ENCODE measurements around the gene GOLGB1. TPM values are rescaled to one million over a fixed set of nuclear protein-coding genes. Genes with fewer than 3 reads are reported as not detected.
"Not testable (repeated sequence)": the region's sequence is repeated elsewhere in the genome, so short reads cannot be mapped to it uniquely, and the experiment has no call there.

Gene GOLGB1, protein sequence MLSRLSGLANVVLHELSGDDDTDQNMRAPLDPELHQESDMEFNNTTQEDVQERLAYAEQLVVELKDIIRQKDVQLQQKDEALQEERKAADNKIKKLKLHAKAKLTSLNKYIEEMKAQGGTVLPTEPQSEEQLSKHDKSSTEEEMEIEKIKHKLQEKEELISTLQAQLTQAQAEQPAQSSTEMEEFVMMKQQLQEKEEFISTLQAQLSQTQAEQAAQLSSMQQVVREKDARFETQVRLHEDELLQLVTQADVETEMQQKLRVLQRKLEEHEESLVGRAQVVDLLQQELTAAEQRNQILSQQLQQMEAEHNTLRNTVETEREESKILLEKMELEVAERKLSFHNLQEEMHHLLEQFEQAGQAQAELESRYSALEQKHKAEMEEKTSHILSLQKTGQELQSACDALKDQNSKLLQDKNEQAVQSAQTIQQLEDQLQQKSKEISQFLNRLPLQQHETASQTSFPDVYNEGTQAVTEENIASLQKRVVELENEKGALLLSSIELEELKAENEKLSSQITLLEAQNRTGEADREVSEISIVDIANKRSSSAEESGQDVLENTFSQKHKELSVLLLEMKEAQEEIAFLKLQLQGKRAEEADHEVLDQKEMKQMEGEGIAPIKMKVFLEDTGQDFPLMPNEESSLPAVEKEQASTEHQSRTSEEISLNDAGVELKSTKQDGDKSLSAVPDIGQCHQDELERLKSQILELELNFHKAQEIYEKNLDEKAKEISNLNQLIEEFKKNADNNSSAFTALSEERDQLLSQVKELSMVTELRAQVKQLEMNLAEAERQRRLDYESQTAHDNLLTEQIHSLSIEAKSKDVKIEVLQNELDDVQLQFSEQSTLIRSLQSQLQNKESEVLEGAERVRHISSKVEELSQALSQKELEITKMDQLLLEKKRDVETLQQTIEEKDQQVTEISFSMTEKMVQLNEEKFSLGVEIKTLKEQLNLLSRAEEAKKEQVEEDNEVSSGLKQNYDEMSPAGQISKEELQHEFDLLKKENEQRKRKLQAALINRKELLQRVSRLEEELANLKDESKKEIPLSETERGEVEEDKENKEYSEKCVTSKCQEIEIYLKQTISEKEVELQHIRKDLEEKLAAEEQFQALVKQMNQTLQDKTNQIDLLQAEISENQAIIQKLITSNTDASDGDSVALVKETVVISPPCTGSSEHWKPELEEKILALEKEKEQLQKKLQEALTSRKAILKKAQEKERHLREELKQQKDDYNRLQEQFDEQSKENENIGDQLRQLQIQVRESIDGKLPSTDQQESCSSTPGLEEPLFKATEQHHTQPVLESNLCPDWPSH (N-terminal part only)
- total RNA-seq, result 40.4 and 42.0 TPM in 2 replicates

DNA sequence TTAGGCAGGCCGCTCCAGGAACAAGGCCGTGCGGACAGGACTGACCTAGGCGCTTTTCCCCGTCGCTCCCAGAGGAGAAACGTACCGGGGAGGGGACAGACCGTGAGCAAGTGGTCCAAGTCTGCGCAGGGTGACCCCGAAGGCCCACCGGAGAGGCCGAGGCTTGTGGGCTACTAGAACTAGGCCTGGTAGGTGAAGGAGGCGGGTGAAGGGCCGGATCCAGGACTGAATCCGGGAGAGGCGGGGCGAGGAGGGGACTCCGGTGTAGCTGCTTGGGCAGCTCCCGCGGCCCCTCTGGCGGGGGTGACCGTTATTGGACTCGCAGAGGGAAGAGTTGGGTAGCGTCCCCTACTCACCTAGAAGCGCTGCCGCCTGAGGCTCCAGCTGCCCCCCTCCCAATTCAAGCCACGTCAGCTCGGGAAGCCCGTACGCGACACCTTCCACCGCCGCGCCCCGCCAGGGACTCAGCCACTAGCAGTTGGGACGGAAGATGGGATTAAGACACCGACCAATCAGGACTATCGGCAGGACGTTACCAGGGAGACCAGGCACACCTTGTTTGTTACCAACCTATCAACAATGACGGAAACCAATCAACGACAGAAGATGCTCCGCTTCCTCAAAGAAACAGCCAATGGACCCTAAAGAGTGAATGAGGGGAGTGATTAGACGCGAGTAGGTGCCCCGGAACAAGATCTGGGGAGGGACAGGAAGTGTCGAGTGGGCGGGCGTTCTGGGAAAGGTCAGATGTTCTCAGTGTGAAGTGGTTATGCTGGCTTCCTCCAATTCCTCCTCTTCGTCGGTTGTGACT, at the start of gene GOLGB1:
Gene GOLGB1, minus strand, starts transcription at position 466 of the 811 bp plus-strand sequence. CDS start 18,770 bp downstream, outside the sequence.
- intact Hi-C loops (cut with micrococcal nuclease), result loop anchor here (1.0 to 10.0 kb wide), 19 partner anchors 31 to 1655 kb away; partner anchors contain the start of genes DTX3L, EAF2, FAM162A and GSK3B

DNA sequence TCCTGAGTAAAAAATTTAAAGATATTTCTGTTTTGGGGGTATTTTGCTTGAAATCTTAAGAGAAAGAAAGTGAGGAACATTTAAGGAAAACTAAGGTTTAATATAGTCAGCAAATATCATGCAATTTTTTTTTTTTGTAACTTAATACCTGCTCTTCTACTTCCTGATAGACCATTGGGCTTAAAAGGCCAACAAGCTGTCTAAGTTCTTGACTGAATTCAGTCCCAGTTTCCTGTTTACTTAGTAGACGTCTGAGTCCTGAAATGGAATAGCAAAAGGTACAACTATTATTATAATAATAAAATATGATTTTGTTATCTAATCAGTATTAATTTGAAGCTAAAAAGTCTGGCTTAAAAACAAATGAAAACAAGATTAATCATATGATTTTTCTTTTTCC, 47.4 kb upstream of the GOLGB1 start:
- intact Hi-C loops (cut with micrococcal nuclease), result no loop called here

DNA sequence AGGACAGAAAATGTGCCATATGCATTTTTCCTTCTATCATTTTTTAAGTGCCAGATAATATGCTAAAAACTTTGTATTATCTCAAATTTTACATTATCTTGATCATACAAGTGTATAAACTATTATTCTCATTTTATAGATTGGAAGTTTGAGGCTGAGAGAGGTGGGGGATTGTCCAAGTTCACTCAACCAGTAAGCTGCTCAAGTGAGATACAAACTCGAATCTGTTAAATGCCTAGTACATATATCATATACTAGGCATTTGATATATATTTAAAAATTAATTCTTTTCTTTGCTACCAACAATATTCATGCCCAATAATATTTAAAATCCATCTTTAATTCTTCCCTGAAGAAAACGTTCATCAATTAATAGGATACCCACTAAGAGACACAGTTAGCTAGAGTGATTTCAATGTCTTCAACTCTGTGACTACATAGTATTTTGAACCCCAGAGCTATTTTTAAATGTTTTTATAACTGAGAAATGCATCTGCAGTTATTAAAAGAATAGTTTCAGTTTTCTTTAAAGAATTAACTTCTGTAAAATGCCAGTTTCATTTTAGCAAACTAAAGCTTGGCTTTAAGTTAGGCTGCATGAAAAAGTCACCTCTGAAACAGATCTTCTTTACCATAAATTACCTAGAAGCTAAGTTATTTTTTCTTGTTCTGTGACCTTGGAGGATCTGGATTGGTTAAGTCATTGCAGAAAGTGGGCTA, 44.9 kb upstream of the GOLGB1 start:
- intact Hi-C loops (cut with micrococcal nuclease), result no loop called here

DNA sequence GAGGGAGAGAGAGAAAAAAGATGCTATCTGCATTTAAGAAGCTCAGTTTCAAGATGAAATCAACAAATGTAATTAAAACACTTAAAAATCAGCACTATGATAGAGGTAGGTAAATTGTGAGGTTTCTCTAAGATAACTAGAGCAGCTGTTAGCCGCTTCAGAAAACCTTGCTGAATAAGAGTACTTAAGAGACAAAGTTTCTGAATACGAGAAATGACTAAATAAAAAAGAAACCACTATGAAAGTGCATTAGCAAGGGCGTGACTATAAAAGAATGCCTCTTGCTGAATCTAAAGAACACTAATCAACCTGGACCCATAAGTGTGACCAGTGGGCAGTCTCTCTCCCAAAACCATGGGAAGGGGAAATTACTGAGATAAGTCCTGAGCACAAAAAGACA, 43.5 kb upstream of the GOLGB1 start:
- intact Hi-C loops (cut with micrococcal nuclease), result no loop called here

DNA sequence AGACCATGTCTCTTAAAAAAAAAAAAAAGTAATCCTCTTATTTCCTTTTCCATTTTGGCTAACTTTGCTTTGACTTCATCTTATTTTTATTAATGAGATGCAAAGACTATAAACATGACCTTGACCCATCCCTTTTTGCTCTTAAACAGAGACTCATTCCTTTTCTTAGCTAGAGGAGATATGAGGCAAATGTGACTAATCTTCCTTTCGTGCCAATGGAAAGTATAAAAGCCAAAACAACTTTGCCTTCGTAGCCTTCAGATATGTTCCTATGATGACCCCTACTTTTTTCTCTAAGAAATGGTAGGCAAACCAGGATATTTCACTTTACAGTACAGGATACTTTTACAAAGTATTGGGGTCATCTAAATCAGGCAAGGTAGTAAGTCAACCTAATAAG, 36.9 kb upstream of the GOLGB1 start:
- intact Hi-C loops (cut with micrococcal nuclease), result no loop called here

DNA sequence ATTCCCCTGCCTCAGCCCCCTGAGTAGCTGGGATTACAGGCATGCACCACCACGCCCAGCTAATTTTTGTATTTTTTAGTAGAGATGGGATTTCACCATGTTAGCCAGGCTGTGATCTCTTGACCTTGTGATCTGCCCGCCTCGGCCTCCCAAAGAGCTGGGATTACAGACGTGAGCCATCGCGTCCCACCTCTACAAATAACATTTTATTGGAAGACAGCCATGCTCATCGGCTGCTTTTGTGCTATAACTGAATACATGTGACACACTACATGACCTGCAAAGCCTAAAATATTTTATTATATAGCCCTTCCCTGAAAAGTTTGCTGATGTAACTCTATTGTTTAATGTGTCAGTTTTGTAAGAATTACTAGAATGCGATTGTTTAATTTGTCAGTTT, 33.2 kb upstream of the GOLGB1 start:
- intact Hi-C loops (cut with micrococcal nuclease), result not testable (repeated sequence)

DNA sequence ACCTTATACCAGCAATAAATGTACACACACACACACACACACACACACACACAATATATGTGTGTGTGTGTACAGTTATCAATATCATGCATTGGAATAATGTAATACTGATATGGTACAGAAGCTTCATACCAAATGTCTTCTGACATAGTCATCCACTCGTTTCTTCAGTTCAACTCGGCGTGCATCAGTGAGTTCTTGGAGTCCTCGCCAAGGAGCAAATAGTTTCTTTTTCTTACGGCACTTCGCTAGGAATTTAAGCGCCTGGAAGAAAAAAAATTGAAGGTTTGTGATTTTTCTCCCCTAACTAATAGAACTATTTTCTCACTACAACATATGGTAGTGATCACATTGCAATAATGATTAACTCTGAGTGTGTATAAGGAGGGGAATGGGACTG, 32.1 kb upstream of the GOLGB1 start:
- intact Hi-C loops (cut with micrococcal nuclease), result no loop called here

DNA sequence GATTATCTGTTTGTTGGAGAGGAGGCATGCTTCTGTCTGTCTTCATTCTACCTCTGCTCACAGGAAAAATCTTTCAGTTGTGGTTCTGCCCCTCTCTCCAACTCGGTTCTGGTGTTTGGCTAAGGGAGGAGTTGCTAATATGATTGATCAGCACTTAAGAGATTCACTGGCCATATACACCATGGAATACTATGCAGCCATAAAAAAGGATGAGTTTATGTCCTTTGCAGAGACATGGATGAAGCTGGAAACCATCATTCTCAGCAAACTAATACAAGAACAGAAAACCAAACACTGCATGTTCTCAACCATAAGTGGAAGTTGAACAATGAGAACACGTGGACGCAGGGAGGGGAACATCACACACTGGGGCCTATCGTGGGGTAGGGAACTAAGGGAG, 25.6 kb upstream of the GOLGB1 start:
- intact Hi-C loops (cut with micrococcal nuclease), result not testable (repeated sequence)

DNA sequence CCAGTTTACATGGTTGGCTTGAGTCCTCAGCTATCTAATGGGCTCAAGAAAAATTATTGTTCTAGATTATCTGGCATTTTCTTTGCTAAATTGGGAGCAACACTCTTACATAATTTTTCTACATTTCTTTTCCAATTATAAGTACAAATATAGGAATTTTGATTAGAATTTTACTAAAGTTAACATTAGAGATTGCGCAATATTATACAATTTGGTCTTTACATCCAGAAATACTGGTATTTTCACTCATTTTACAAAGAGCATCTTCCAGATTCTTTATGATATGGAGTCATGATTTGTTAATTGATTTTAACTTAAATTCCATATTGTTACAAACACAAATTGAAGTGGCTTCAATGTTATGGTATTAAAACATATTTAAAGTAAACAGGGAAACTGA, 19.7 kb upstream of the GOLGB1 start:
- intact Hi-C loops (cut with micrococcal nuclease), result no loop called here

DNA sequence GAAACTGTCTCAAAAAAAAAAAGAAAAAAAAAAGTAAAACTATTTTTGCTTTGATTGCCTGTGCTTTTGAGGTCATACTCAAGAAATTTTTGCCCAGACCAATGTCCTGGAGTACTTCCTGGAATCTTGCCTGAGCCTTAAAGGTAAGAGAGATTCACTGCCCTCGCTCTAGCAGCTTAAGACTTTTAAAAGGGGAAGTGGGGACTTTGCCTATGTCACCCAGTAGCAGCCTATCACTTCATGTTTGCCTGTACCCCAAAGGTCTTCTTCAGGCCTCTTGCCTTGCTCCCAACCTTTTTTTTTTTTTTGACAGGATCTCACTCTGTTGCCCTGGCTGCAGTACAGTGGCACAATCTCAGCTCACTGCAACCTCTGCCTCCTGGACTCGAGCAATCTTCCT, 18.9 kb upstream of the GOLGB1 start:
- intact Hi-C loops (cut with micrococcal nuclease), result no loop called here

DNA sequence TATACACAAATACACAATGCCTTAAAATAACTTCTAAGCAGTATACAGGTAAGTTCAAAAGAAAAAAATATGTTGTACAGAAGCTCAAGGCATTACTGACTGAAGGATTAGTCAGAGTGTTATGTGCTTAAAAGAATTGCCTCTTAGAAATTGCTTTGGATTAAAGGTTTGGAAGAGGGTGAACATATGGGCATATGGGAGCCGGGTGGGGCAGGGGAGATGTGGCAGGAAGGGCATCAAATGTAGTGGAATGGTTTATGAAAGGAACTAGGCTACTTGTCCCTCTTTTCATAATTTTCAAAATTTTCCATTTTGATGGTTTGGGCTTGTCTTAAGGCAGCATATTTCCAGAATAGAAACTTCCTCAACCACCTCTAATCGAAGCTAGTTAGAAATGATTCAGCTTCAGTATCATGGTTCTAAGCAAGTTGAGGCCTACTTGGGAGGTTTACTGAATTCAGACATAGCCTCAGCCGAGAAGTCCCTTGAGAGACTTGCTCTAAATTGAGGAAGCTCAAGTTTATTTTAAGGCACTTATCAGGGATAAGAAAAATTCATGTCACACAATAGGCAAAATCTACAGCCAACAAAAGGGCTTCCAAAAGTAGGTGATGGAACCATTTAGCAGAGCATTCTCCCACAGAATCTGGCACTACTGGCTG, 10.1 kb upstream of the GOLGB1 start:
- intact Hi-C loops (cut with micrococcal nuclease), result no loop called here

DNA sequence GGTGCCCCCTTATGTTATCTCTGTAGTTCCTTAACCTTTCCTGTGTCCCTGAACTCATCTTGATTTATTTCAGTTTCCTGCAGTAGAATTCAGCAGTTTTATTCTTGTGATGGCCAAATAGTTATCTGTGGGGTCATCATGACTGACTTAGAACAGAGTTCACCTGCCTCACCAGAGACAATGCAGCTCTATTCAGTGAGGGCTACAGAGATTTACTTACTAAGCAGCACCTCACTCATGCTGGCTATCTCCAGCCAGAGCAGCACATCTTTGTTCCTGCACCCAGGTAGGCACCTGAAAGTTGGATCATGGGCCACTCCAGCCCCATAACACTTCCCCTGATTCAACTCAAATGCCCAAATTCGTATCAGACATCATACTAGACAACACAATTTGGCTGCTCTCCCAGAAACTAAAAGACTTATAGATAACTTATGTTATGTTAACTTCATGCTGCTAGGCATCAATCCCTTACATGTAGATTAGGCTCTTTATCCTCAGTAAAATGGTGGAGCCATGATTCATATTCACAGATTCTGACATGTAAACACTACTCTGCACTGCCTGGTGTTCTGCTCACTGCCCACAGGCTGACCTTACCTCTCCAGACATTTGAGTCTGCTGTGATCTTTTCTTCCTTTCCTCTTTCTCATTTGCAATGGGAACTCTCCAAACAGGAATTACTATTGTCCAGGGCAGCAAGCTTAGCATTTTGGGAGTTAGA, 9.3 kb upstream of the GOLGB1 start:
- intact Hi-C loops (cut with micrococcal nuclease), result no loop called here

DNA sequence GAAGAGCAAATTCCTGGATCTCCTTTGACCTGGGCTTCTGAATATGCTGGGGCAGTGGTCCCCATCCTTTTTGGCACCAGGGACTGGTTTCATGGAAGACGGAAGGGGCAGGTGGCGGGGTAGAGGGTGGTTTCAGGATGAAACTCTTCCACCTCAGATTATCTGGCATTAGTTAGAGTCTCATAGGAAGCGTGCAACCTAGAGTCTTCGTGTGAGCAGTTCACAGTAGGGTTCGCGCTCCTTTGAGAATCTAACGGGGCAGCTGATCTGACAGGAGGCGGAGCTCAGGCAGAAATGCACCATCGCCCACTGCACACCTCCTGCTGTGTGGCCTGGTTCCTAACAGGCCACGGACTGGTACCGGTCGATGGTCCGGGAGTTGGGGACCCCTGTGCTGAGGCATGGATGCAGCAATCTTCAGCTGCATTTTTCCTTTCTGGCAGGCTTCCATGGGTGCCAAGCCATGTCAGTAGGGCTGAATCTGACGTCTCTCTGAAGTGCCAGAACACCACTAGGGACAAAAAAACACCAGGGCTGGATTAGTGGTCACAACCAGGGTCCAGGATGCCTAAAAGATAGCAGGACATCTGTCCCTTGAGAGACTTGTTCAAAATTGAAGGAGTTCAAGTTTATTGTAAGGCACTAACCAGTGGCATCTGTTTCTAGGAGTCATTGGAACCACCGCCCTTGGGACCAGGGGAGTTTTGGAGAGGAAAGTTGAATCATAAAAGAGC, 8.4 kb upstream of the GOLGB1 start:
- intact Hi-C loops (cut with micrococcal nuclease), result no loop called here

DNA sequence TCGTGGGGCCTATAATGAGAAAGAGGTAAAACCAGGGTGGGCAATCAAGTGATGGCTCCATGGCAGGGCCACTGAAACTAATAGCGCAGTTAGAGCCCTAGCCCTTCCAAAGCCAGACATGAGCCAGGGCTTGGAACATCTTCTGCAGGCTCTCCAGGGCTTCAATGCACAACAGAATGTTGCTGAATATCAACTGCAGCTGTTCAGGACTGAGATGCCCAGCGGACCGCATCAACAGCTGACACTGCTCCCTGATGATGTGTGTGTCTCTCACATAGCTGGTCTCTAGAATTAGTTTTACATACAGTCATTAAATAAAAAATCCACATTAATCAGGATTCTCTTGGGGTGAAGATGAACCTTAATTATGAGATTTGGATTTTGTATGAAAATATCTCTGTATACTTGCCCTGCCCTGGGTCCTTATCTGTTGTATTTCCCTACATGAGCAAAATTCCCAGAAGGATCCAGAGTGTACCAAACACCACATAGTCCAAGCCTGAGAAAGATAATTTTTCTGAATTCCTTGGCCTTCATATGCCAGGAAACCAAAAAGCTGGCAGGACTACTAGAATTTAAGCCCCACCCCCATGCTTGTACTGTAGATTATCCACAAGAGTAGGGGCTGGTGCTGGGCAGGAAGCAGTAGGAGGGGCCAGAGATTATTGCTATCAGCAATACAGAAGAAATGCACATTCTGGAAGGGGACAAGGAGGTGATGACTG, 7.7 kb upstream of the GOLGB1 start:
- intact Hi-C loops (cut with micrococcal nuclease), result no loop called here

DNA sequence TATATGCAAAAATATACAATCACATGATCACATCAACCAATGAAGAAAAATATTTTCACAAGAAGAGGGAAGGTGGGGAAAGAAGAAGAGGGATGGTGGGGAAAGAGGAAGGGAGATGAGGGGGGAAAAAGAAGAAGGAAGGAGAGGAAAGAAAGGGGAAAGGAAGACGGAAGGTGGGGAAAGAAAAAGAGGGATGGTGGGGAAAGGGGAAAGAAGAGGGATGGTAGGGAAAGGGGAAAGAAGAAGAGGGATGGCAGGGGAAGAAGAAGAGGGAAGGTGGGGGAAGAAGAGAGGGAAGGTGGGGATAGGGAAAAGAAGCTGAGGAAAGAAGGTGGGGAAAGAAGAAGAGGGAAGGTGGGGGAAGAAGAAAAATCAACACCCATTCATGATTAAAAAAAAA, 3.2 kb upstream of the GOLGB1 start:
- intact Hi-C loops (cut with micrococcal nuclease), result no loop called here

DNA sequence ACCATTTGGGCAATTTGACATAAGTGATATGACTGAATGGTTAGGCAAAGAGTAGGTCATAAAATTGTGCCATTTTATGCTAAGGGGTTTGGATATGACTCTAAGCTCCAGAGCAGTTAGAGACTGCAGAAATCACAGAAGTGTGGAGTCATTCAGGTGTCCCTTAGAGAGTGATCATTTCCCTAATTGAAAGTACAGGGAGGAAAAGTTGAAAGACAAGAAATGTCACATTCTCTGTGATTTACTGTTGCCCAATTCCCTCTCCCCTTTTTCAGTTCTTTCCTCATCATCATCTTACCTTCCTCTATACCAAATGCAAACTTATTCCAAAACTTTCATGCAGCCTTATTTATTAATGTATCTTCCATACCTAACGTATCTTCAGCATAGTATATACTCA, 2.7 kb upstream of the GOLGB1 start:
- intact Hi-C loops (cut with micrococcal nuclease), result no loop called here

DNA sequence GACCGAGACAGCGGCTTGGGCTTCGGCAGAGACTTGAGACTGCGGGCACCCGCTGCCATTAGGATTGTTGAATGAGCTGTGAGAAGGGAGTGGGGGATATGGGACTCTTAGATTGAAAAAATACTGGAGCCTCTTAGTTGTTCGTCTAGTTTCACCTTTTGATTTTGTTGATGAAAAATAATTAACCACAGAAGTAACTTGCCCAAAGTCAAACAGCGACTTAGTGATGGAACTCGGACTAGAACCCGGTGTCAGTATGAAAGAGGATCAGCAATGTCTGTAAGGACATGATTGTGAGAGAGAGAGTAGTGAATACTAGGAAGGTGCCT, 510 bp upstream of the GOLGB1 start:
- intact Hi-C loops (cut with micrococcal nuclease), result loop anchor here (1.0 kb wide), 2 partner anchors 572 to 1043 kb away; partner anchors contain the start of gene HSPBAP1
